Trophoblast cell (in vitro differentiated cells and primary cell): ENCODE results near the gene KEL.

Experiments used
- DNase-seq, 2 donors: peaks; one replicate each; pipeline ENCODE4 v3.0.0-alpha.2; 2016
- H2AFZ ChIP-seq: 2 replicates; pipeline ENCODE4 v1.6.1; 2013; ENCODE audit warnings: low read length, moderate library complexity, mild to moderate bottlenecking; ENCODE audit not compliant: insufficient read depth, poor library complexity
- H2AK5ac ChIP-seq: 2 replicates; pipeline ENCODE4 v1.6.1; 2013; ENCODE audit warnings: mild to moderate bottlenecking, low read length
- H2BK120ac ChIP-seq: 2 replicates; pipeline ENCODE4 v1.6.1; 2013; ENCODE audit warnings: low read length, mild to moderate bottlenecking, moderate library complexity; ENCODE audit not compliant: insufficient read depth, poor library complexity
- H2BK12ac ChIP-seq: 2 replicates; pipeline ENCODE4 v1.6.1; 2013; ENCODE audit warnings: mild to moderate bottlenecking, low read length, moderate library complexity
- H2BK5ac ChIP-seq: 2 replicates; pipeline ENCODE4 v1.6.1; 2013; ENCODE audit warnings: low read length, low read depth, moderate library complexity, mild to moderate bottlenecking; ENCODE audit not compliant: poor library complexity
- H3K14ac ChIP-seq: 2 replicates; pipeline ENCODE4 v1.6.1; 2013; ENCODE audit warnings: mild to moderate bottlenecking, low read length
- H3K18ac ChIP-seq: 2 replicates; pipeline ENCODE4 v1.6.1; 2013; ENCODE audit warnings: mild to moderate bottlenecking, low read length
- H3K23ac ChIP-seq: 2 replicates; pipeline ENCODE4 v1.6.1; 2013; ENCODE audit warnings: low read length
- H3K27ac ChIP-seq: 2 replicates; pipeline ENCODE4 v1.5.1; 2013; ENCODE audit warnings: low read depth, mild to moderate bottlenecking, inconsistent platforms, low read length, moderate library complexity
- H3K27me3 ChIP-seq: 2 replicates; pipeline ENCODE4 v1.6.1; 2013; ENCODE audit warnings: inconsistent platforms, mild to moderate bottlenecking, low read length, moderate library complexity; ENCODE audit not compliant: insufficient read depth
- H3K36me3 ChIP-seq, 2 experiments: 1 replicate in 1 of 2; 2 replicates in 1 of 2; pipeline ENCODE4 v1.6.1; 2013; ENCODE audit warnings: low read length in 2 of 2, mild to moderate bottlenecking in 2 of 2, moderate library complexity in 1 of 2; ENCODE audit not compliant: insufficient read depth in 2 of 2, control insufficient read depth in 1 of 2
- H3K4ac ChIP-seq: 2 replicates; pipeline ENCODE4 v1.6.1; 2013; ENCODE audit warnings: low read depth, mild to moderate bottlenecking, low read length, moderate library complexity
- H3K4me1 ChIP-seq, 2 experiments: 1 replicate in 1 of 2; 2 replicates in 1 of 2; pipeline ENCODE4 v1.6.1; 2013; ENCODE audit warnings: low read length in 2 of 2, mild to moderate bottlenecking in 2 of 2, moderate library complexity in 1 of 2; ENCODE audit not compliant: insufficient read depth in 2 of 2, control insufficient read depth in 1 of 2
- H3K4me2 ChIP-seq: 2 replicates; pipeline ENCODE4 v1.6.1; 2013; ENCODE audit warnings: inconsistent platforms, mild to moderate bottlenecking, low read length, moderate library complexity
- H3K4me3 ChIP-seq: 2 replicates; pipeline ENCODE4 v1.5.1; 2013; ENCODE audit warnings: mild to moderate bottlenecking, low read depth, low read length, inconsistent platforms
- H3K79me1 ChIP-seq: one replicate; pipeline ENCODE4 v1.6.1; 2013; ENCODE audit warnings: low read length
- H3K79me2 ChIP-seq: 2 replicates; pipeline ENCODE4 v1.6.1; 2013; ENCODE audit warnings: low read length, mild to moderate bottlenecking; ENCODE audit not compliant: control insufficient read depth, insufficient read depth, poor library complexity
- H3K9ac ChIP-seq: 2 replicates; pipeline ENCODE4 v1.6.1; 2013; ENCODE audit warnings: mild to moderate bottlenecking, low read length
- H3K9me3 ChIP-seq: 2 replicates; pipeline ENCODE4 v1.6.1; 2013; ENCODE audit warnings: low read depth, mild to moderate bottlenecking, control low read depth, inconsistent platforms, low read length; ENCODE audit not compliant: insufficient read depth
- H4K12ac ChIP-seq: 2 replicates; pipeline ENCODE4 v1.6.1; 2013; ENCODE audit warnings: low read depth, mild to moderate bottlenecking, low read length, moderate library complexity
- H4K8ac ChIP-seq: 2 replicates; pipeline ENCODE4 v1.6.1; 2013; ENCODE audit warnings: low read depth, mild to moderate bottlenecking, low read length, moderate library complexity
- H4K91ac ChIP-seq: one replicate; pipeline ENCODE4 v1.6.1; 2013; ENCODE audit warnings: low read depth, mild to moderate bottlenecking, low read length, moderate library complexity
- WGBS: extraction: QIAGEN DNeasy Blood & Tissue Kit; methylation state at CpG from one replicate; pipeline ENCODE4 v1.1.7; 2013; ENCODE audit warnings: missing lambda C conversion rate; ENCODE audit not compliant: insufficient read length, insufficient coverage; ENCODE audit errors: extremely low coverage; 5-methylcytosine and 5-hydroxymethylcytosine counted together

The KEL gene

GRCh38 chr7:142904128-142904527 lies 58.0 kb downstream of the KEL start:
- Histone ChIP-seq H4K12ac (no peak overlapping the region), H2BK12ac (no peak overlapping the region), H3K4me1 (peaks cover 11 to 12% of the 10 kb centered on the region in 2 experiments), H3K36me3 (no peaks in the 10 kb centered on the region), H3K18ac (no peak overlapping the region), H3K4ac (no peak overlapping the region), H3K23ac (no peak overlapping the region), H2AK5ac (no peak overlapping the region), H3K27ac (no peak overlapping the region), H3K4me2 (no peak overlapping the region), H3K79me2 (no peaks in the 10 kb centered on the region), H2BK120ac (no peak overlapping the region), H4K91ac (no peak overlapping the region), H2BK5ac (no peak overlapping the region), H3K4me3 (no peak overlapping the region), H3K79me1 (no peaks in the 10 kb centered on the region), H3K14ac (no peak overlapping the region), H3K27me3 (no peaks in the 10 kb centered on the region), H3K9ac (no peak overlapping the region), H4K8ac (no peak overlapping the region), H3K9me3 (peaks cover 5% of the 10 kb centered on the region), H2AFZ (no peak overlapping the region)
- no peak for DNase-seq

GRCh38 chr7:142901426-142902259 lies 60.5 kb downstream of the KEL start:
- Histone ChIP-seq H4K91ac (no peak overlapping the region), H4K12ac (no peak overlapping the region), H3K4ac (no peak overlapping the region), H3K27ac (no peak overlapping the region), H3K27me3 (no peaks in the 10 kb centered on the region), H3K79me2 (no peaks in the 10 kb centered on the region), H3K79me1 (peaks cover 5% of the 10 kb centered on the region), H3K9me3 (peaks cover 3% of the 10 kb centered on the region), H3K14ac (no peak overlapping the region), H2BK5ac (no peak overlapping the region), H3K23ac (no peak overlapping the region), H2AFZ (no peak overlapping the region), H2BK12ac (no peak overlapping the region), H3K4me1 (peaks cover 18% of the 10 kb centered on the region in 2 experiments), H3K4me2 (peak overlapping the region; percentile 26), H3K18ac (no peak overlapping the region), H2AK5ac (no peak overlapping the region), H3K4me3 (no peak overlapping the region), H4K8ac (no peak overlapping the region), H3K9ac (no peak overlapping the region), H2BK120ac (no peak overlapping the region), H3K36me3 (no peaks in the 10 kb centered on the region)
- no CpG with 5 or more reads among the region's 15 CpGs for WGBS
- DNase-seq, result peak; percentile 74 to 91

GRCh38 chr7:142899661-142900060 lies 62.5 kb downstream of the KEL start:
- Histone ChIP-seq H3K79me2 (no peaks in the 10 kb centered on the region), H3K36me3 (no peaks in the 10 kb centered on the region), H3K4me1 (peaks cover 18 to 20% of the 10 kb centered on the region in 2 experiments), H2BK12ac (peak overlapping the region; percentile 27), H3K9me3 (no peaks in the 10 kb centered on the region), H4K8ac (no peak overlapping the region), H2AFZ (no peak overlapping the region), H2BK5ac (no peak overlapping the region), H4K91ac (no peak overlapping the region), H3K14ac (no peak overlapping the region), H3K18ac (no peak overlapping the region), H4K12ac (no peak overlapping the region), H2AK5ac (no peak overlapping the region), H3K4ac (no peak overlapping the region), H3K27ac (no peak overlapping the region), H3K27me3 (no peaks in the 10 kb centered on the region), H3K4me3 (no peak overlapping the region), H3K4me2 (no peak overlapping the region), H3K79me1 (peaks cover 5% of the 10 kb centered on the region), H3K23ac (no peak overlapping the region), H2BK120ac (no peak overlapping the region), H3K9ac (no peak overlapping the region)
- DNase-seq, result peak in 1 of 2 donors; percentile 31
- no CpG with 5 or more reads among the region's 3 CpGs for WGBS

- Histone ChIP-seq H3K9ac (no peak overlapping the region), H4K8ac (peak overlapping the region; percentile 32), H2BK120ac (no peak overlapping the region), H3K79me2 (no peaks in the 10 kb centered on the region), H3K4me3 (no peak overlapping the region), H2AFZ (no peak overlapping the region), H3K23ac (no peak overlapping the region), H3K36me3 (no peaks in the 10 kb centered on the region), H2BK5ac (no peak overlapping the region), H4K12ac (no peak overlapping the region), H3K4ac (no peak overlapping the region), H2AK5ac (no peak overlapping the region), H3K14ac (no peak overlapping the region), H3K27ac (peak overlapping the region; percentile 7), H2BK12ac (peak overlapping the region; percentile 69), H3K9me3 (no peaks in the 10 kb centered on the region), H4K91ac (peak overlapping the region; percentile 66), H3K4me2 (peak overlapping the region; percentile 16), H3K79me1 (peaks cover 5% of the 10 kb centered on the region), H3K27me3 (no peaks in the 10 kb centered on the region), H3K18ac (no peak overlapping the region), H3K4me1 (peaks cover 18 to 20% of the 10 kb centered on the region in 2 experiments)
- no CpG with 5 or more reads among the region's 3 CpGs for WGBS
- DNase-seq, result peak; percentile 88 to 90
These were observed 63.6 kb downstream of the KEL start for GRCh38 chr7:142898377-142899170.
